ENCODE data around the gene TMEM132C.

DNA sequence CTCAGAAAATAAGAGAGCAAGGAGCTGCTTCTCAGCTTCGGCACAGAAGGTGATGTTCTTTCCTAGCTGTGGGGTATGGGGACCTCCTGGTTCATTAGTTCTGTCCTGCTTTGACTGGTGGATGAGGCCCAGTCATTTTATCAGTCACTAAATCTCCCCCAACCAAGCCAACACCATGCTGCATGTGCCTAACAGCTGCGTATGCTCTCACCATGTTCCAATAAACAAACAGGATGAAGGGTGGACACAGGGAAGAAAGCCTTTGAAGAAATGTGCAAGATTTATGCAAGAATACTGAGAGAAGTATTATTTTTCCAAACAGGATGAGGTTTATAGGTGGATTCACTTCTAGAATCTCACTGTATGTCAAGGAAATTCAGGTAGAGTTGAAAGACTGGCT, 156.2 kb downstream of the TMEM132C start:
- TF ChIP-seq POLR2A (IDR thresholded peaks at IDR 0.05) (no peak), POLR2AphosphoS5 (IDR thresholded peaks at IDR 0.05) (no peak)
- TF ChIP-seq, protein P1, sequence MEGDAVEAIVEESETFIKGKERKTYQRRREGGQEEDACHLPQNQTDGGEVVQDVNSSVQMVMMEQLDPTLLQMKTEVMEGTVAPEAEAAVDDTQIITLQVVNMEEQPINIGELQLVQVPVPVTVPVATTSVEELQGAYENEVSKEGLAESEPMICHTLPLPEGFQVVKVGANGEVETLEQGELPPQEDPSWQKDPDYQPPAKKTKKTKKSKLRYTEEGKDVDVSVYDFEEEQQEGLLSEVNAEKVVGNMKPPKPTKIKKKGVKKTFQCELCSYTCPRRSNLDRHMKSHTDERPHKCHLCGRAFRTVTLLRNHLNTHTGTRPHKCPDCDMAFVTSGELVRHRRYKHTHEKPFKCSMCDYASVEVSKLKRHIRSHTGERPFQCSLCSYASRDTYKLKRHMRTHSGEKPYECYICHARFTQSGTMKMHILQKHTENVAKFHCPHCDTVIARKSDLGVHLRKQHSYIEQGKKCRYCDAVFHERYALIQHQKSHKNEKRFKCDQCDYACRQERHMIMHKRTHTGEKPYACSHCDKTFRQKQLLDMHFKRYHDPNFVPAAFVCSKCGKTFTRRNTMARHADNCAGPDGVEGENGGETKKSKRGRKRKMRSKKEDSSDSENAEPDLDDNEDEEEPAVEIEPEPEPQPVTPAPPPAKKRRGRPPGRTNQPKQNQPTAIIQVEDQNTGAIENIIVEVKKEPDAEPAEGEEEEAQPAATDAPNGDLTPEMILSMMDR (IDR thresholded peaks at IDR 0.05), result no peak
